PFSK-1 (cell line): ENCODE data around the gene SLC44A3.

Experiments used
- FOXP2 ChIP-seq: optimal IDR thresholded peaks from 2 replicates; pipeline ENCODE3; 2011; ENCODE audit warnings: borderline replicate concordance, control low read depth, inconsistent platforms; ENCODE audit not compliant: insufficient read depth; ENCODE audit errors: extremely low read length, extremely low read depth
- POLR2AphosphoS5 ChIP-seq: IDR thresholded peaks from 2 replicates; pipeline ENCODE4 v1.6.1; 2012; ENCODE audit warnings: low read depth, mild to moderate bottlenecking, control low read depth, low read length, moderate library complexity
- REST ChIP-seq, 2 experiments: IDR thresholded peaks; 2 replicates each; pipeline versions ENCODE4 v1.6.1 to v1.8.0; 2011 to 2012; ENCODE audit warnings: low read depth in 2 of 2, low read length in 2 of 2, control low read depth in 1 of 2, inconsistent platforms in 1 of 2, mild to moderate bottlenecking in 1 of 2, moderate library complexity in 1 of 2; ENCODE audit not compliant: insufficient read depth in 1 of 2
- SIN3A ChIP-seq: IDR thresholded peaks from 2 replicates; pipeline ENCODE4 v1.6.1; 2012; ENCODE audit warnings: mild to moderate bottlenecking, low read length, moderate library complexity, borderline replicate concordance; ENCODE audit not compliant: insufficient read depth
- TAF1 ChIP-seq: IDR thresholded peaks from 2 replicates; pipeline ENCODE4 v1.6.1; 2012; ENCODE audit warnings: low read length, control low read depth, borderline replicate concordance; ENCODE audit not compliant: insufficient read depth

The SLC44A3 gene

GRCh38 chr1:94903280-94904009 is 83.3 kb downstream of the SLC44A3 start:
- TF ChIP-seq SIN3A, result no peak
- no peak for TF ChIP-seq TAF1
- no peak for TF ChIP-seq REST (IDR thresholded peaks at IDR 0.05; ENCODE audit: insufficient read depth in 1 of 2, low read depth in 2 of 2, low read length in 2 of 2)
- no peak for TF ChIP-seq POLR2AphosphoS5

- TF ChIP-seq REST (IDR thresholded peaks at IDR 0.05; ENCODE audit: insufficient read depth in 1 of 2, low read depth in 2 of 2, low read length in 2 of 2) (no peak), SIN3A (no peak), POLR2AphosphoS5 (no peak)
These were observed 85.0 kb downstream of the SLC44A3 start for GRCh38 chr1:94905207-94905606.

- TF ChIP-seq REST (IDR thresholded peaks at IDR 0.05; ENCODE audit: insufficient read depth in 1 of 2, low read depth in 2 of 2, low read length in 2 of 2) (no peak), FOXP2 (no peak), SIN3A (no peak), POLR2AphosphoS5 (no peak), TAF1 (no peak)
These were observed 86.2 kb downstream of the SLC44A3 start for GRCh38 chr1:94906382-94906781.

DNA sequence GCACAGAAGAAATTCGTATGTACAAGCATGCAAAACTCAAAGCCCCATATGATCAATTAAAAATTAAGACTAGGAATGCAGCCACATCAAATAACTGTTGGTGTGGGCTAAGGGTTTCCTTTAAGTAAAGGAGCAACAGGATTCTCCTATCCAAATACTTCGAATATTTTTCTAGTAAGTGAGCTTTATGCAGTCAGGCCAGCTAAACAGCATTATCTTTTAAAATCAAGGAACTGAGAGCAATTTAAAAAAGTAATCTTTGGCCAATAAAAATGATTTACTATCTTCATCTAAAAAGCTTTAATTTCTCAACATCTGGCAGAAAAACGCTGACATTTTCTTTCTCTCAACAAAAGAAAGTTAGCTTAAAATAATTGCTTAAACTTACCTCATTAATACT is 87.0 kb downstream of the SLC44A3 start:
- TF ChIP-seq TAF1 (no peak), SIN3A (no peak), POLR2AphosphoS5 (no peak), FOXP2 (no peak), REST (IDR thresholded peaks at IDR 0.05; ENCODE audit: insufficient read depth in 1 of 2, low read depth in 2 of 2, low read length in 2 of 2) (no peak)

- no peak for TF ChIP-seq TAF1
- no peak for TF ChIP-seq FOXP2
- no peak for TF ChIP-seq REST (IDR thresholded peaks at IDR 0.05; ENCODE audit: insufficient read depth in 1 of 2, low read depth in 2 of 2, low read length in 2 of 2)
- TF ChIP-seq SIN3A, result no peak
- TF ChIP-seq POLR2AphosphoS5, result no peak
These were observed 88.0 kb downstream of the SLC44A3 start for GRCh38 chr1:94908190-94908589.
